Measurements from ENCODE around the gene ETNK1.

The ETNK1 gene

GRCh38 chr12:22653791-22654190 is 28.8 kb downstream of the ETNK1 start:
- TF ChIP-seq CTCF (IDR thresholded peaks at IDR 0.05; ENCODE audit: insufficient read depth, low read depth, low read length, missing control alignments) = no peak
- DNase-seq (ENCODE audit: low read depth) = peak; percentile 46
- no peak overlapping the region for H3K4me3 ChIP-seq (ENCODE audit: low read length)

- no peak for TF ChIP-seq CTCF (IDR thresholded peaks at IDR 0.05; ENCODE audit: insufficient read depth, low read depth, low read length, missing control alignments)
- no peak overlapping the region for H3K4me3 ChIP-seq (ENCODE audit: low read length)
- DNase-seq (ENCODE audit: low read depth) = no peak
These were observed 31.4 kb downstream of the ETNK1 start for GRCh38 chr12:22656376-22656775.

GRCh38 chr12:22656831-22657230 is 31.9 kb downstream of the ETNK1 start:
- TF ChIP-seq CTCF (IDR thresholded peaks at IDR 0.05; ENCODE audit: insufficient read depth, low read depth, low read length, missing control alignments) = no peak
- DNase-seq (ENCODE audit: low read depth) = peak; percentile 41
- H3K4me3 ChIP-seq (ENCODE audit: low read length) = no peak overlapping the region

GRCh38 chr12:22657538-22657937 is 32.6 kb downstream of the ETNK1 start:
- no peak overlapping the region for H3K4me3 ChIP-seq (ENCODE audit: low read length)
- no peak for TF ChIP-seq CTCF (IDR thresholded peaks at IDR 0.05; ENCODE audit: insufficient read depth, low read depth, low read length, missing control alignments)
- DNase-seq (ENCODE audit: low read depth) = peak; percentile 58

- no peak overlapping the region for H3K4me3 ChIP-seq (ENCODE audit: low read length)
- peak; percentile 96 for DNase-seq (ENCODE audit: low read depth)
- no peak for TF ChIP-seq CTCF (IDR thresholded peaks at IDR 0.05; ENCODE audit: insufficient read depth, low read depth, low read length, missing control alignments)
These were observed 33.2 kb downstream of the ETNK1 start for GRCh38 chr12:22658214-22658613.

- H3K4me3 ChIP-seq (ENCODE audit: low read length) = no peak overlapping the region
- TF ChIP-seq CTCF (IDR thresholded peaks at IDR 0.05; ENCODE audit: insufficient read depth, low read depth, low read length, missing control alignments) = no peak
- no peak for DNase-seq (ENCODE audit: low read depth)
These were observed 37.4 kb downstream of the ETNK1 start for GRCh38 chr12:22662356-22662755.

- DNase-seq (ENCODE audit: low read depth) = no peak
- no peak for TF ChIP-seq CTCF (IDR thresholded peaks at IDR 0.05; ENCODE audit: insufficient read depth, low read depth, low read length, missing control alignments)
- no peak overlapping the region for H3K4me3 ChIP-seq (ENCODE audit: low read length)
These were observed 40.5 kb downstream of the ETNK1 start for GRCh38 chr12:22665476-22665875.

Measured in epithelial cell of esophagus (primary cell).